ENCODE measurements around the gene HOXB1. TPM values are rescaled to one million over a fixed set of nuclear protein-coding genes. Genes with fewer than 3 reads are reported as not detected.

The HOXB1 gene
- total RNA-seq, 1 donor from 2014 or later = not detected

GRCh38 chr17:48488548-48489106 lies 42.2 kb downstream of the HOXB1 start:
- no peaks in the 10 kb centered on the region for H3K36me3 Mint-ChIP-seq (ENCODE audit: low read depth)
- H3K9me3 Mint-ChIP-seq = no peaks in the 10 kb centered on the region
- H3K4me3 Mint-ChIP-seq = no peak overlapping the region
- POLR2A ChIA-PET = no interaction called here
- H3K4me1 Mint-ChIP-seq = peaks cover 25% of the 10 kb centered on the region
- CTCF ChIA-PET = no interaction called here
- no peak for TF ChIP-seq CTCF (IDR thresholded peaks at IDR 0.05)
- DNase-seq (no peak), ATAC-seq (ENCODE audit: low read depth) (no peak)
- intact Hi-C loops (cut with micrococcal nuclease) = no loop called here
- no peak overlapping the region for H3K27ac Mint-ChIP-seq
- H3K27me3 Mint-ChIP-seq = peaks cover 17% of the 10 kb centered on the region

DNA sequence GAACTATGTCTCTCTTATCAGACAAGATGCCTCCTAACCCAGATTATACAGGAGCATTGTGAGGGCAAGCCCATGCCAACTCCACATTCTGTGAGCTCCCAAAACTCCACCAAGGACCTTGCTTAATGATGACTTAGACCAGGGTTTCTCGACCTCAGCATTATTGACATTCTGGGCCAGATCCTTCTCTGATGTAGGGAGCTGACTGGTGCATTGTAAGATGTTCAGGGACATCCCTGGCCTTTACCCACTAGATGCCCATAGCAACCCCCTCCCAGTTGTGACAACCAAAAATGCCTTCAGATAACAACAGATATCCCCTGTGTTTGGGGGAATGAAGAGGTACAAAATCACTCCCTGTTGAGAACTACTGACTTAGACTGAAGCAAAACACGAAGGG lies 43.6 kb downstream of the HOXB1 start:
- no peak for DNase-seq
- H3K4me1 Mint-ChIP-seq = peaks cover 27% of the 10 kb centered on the region

GRCh38 chr17:48486557-48486956 lies 44.3 kb downstream of the HOXB1 start:
- ATAC-seq (ENCODE audit: low read depth) (no peak), DNase-seq (no peak)
- H3K4me1 Mint-ChIP-seq = peaks cover 21% of the 10 kb centered on the region
- intact Hi-C loops (cut with micrococcal nuclease) = no loop called here
- TF ChIP-seq CTCF (IDR thresholded peaks at IDR 0.05) = no peak
- ChIA-PET CTCF (interaction anchor here (1.1 kb wide), 1 partner anchor 12 kb away, joined by 3 read pairs; no protein-coding TSS in a partner anchor), POLR2A (no interaction called here)
- no peak overlapping the region for H3K4me3 Mint-ChIP-seq
- no peaks in the 10 kb centered on the region for H3K9me3 Mint-ChIP-seq
- peaks cover 17% of the 10 kb centered on the region for H3K27me3 Mint-ChIP-seq
- H3K27ac Mint-ChIP-seq = no peak overlapping the region
- no peaks in the 10 kb centered on the region for H3K36me3 Mint-ChIP-seq (ENCODE audit: low read depth)

More for the DNA sequence above, 43.6 kb downstream of the HOXB1 start:
- no peak for TF ChIP-seq CTCF (IDR thresholded peaks at IDR 0.05)
- intact Hi-C loops (cut with micrococcal nuclease) = no loop called here
- ChIA-PET POLR2A (no interaction called here), CTCF (interaction anchor here (1.1 kb wide), 1 partner anchor 12 kb away, joined by 3 read pairs; no protein-coding TSS in a partner anchor)
- no peak for ATAC-seq (ENCODE audit: low read depth)
- Mint-ChIP-seq H3K9me3 (no peaks in the 10 kb centered on the region), H3K27ac (no peak overlapping the region), H3K36me3 (ENCODE audit: low read depth) (no peaks in the 10 kb centered on the region), H3K4me3 (no peak overlapping the region), H3K27me3 (peaks cover 17% of the 10 kb centered on the region)

- DNase-seq (no peak), ATAC-seq (ENCODE audit: low read depth) (no peak)
- TF ChIP-seq CTCF (IDR thresholded peaks at IDR 0.05) = no peak
- ChIA-PET POLR2A (no interaction called here), CTCF (no interaction called here)
- no peaks in the 10 kb centered on the region for H3K9me3 Mint-ChIP-seq
- peaks cover 14% of the 10 kb centered on the region for H3K27me3 Mint-ChIP-seq
- H3K4me3 Mint-ChIP-seq = no peak overlapping the region
- peaks cover 14% of the 10 kb centered on the region for H3K4me1 Mint-ChIP-seq
- intact Hi-C loops (cut with micrococcal nuclease) = no loop called here
- no peaks in the 10 kb centered on the region for H3K36me3 Mint-ChIP-seq (ENCODE audit: low read depth)
- H3K27ac Mint-ChIP-seq = no peak overlapping the region
Observed at GRCh38 chr17:48484850-48485249, 46.0 kb downstream of the HOXB1 start.

DNA sequence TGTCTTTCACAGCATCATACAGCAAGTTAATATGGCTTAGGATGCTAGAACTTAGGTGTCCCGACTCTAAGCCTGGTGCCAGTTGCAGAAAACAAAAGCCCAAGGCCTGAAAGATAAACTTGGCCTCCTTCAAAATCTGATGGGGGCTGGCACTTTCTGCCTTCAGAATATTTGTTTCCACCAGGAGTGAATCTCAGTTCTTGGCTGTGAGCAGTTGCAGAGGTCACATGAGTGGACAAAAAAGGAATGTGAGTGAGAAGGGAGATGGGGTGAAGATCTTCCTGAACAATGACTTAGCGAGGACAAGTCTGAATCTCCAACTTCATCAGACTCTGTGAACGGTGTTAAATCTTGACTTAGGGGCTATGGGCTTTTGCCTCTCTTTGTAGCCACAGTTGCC lies 46.6 kb downstream of the HOXB1 start:
- Mint-ChIP-seq H3K27ac (no peak overlapping the region), H3K4me1 (peaks cover 14% of the 10 kb centered on the region), H3K4me3 (no peak overlapping the region), H3K36me3 (ENCODE audit: low read depth) (no peaks in the 10 kb centered on the region), H3K27me3 (peaks cover 10% of the 10 kb centered on the region), H3K9me3 (no peaks in the 10 kb centered on the region)
- no peak for ATAC-seq (ENCODE audit: low read depth)
- ChIA-PET POLR2A (no interaction called here), CTCF (no interaction called here)
- no peak for TF ChIP-seq CTCF (IDR thresholded peaks at IDR 0.05)
- intact Hi-C loops (cut with micrococcal nuclease) = no loop called here
- no peak for DNase-seq

Data from activated B cell treated with CpG ODN at 0.5 μM for 24 hours (primary cell).